Inflammatory macrophage (primary cell): ENCODE measurements around the gene PTP4A2.

Experiments
- DNase-seq, 2 donors: peaks; one replicate each; pipeline ENCODE4 v3.0.0-alpha.2; 2020 to 2022

Gene PTP4A2

GRCh38 chr1:31859044-31859443 is 79.1 kb downstream of the PTP4A2 start:
- no peak for DNase-seq

- DNase-seq: no peak
These were observed 80.3 kb downstream of the PTP4A2 start for GRCh38 chr1:31857863-31858262.
